Stimulated activated CD8-positive, alpha-beta memory T cell treated with anti-CD3 and anti-CD28 coated beads, Interleukin-15, amount 100 ng/mL, for 1 hour (primary cell): ENCODE data around the gene KCNQ1.

Experiments used
- DNase-seq: peaks from one replicate; pipeline ENCODE4 v3.0.0-alpha.2; 2020; ENCODE audit warnings: low read depth

The KCNQ1 gene

GRCh38 chr11:2411446-2412305 is 33.1 kb upstream of the KCNQ1 start:
- DNase-seq, result no peak

DNA sequence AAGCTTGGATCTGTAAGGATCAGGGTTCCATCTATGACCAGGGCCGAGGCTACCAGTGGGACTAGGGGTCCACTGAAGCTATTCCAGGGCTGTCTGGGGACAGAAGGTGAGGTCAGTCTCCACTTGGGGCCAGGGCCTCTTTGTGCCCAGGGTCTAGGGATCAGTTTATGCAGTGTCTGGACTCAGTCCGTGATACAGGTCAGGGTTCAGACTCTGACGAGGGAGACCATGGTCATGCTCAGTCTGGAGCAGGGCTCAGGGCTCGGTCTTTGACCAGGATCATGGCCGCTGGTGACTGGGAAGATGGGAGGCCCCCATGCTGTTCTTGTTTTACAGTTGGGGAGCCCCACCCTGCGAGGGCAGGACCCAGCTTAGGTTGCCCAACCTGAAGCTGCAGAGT is 32.5 kb upstream of the KCNQ1 start:
- DNase-seq, result no peak

DNA sequence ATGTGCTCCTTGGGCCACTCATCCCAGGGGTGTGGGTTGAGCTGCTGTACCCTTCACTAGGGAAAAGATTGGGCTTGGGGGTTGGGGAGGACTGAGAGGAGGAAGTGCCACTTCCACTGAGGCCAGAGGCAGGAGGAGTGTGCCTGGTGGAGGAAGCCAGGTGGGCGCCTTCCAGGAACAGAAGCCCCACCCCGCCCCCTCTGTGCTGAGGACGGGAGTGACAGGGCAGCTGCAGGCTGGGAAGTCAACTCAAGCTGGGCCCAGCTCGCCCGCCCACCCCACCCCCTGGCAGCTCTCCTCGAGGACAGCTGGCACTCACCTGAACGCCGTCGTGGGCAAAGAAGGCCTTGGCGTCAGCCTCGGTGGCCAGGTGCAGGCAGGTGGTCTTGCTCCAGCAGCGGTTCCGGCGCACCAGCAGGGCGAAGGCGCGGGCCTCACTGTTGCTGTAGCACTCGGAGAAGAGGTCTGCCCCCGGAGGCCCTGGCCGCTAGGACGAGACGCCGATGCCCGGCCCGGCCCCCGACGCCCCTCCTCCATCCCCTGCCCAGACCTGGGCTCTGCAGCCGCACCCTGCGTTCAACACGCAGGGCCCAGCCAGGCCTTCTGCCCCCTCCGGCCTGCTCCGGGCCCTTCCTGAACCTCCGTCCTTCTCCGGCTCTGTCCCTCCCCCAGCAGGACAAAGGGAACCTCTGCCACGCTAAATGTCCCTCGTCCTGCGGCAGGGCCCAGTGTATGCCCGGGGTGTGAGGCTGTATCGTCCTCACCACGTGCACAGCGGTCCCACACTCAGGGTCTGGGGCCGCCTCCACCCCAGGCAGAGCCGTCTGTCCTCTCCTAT is 30.8 kb upstream of the KCNQ1 start:
- DNase-seq, result no peak

DNA sequence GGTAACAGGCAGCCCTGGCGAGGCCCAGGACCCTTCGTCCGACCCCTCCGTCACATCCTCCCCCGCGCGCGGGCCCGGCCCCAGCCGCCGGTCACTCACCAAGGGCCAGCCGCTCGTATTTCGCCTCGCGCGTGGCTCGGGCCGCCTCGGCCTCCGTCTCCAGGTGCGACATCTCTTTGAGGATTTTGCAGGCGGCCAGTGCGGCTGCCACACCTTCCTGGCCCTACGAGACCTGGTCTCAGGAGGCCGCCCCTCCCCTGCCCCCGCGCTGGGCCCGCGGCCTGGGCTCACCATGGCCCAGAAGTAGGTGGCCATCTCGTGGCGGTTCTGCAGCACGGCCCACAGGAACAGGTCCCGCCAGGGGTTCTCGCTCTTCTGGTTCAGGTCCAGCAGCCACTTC is 30.2 kb upstream of the KCNQ1 start:
- DNase-seq, result no peak

- DNase-seq, result no peak
These were observed 29.6 kb upstream of the KCNQ1 start for GRCh38 chr11:2415171-2415570.

- no peak for DNase-seq
These were observed 29.0 kb upstream of the KCNQ1 start for GRCh38 chr11:2415601-2416380.

GRCh38 chr11:2416765-2417164 is 28.0 kb upstream of the KCNQ1 start:
- DNase-seq, result no peak

DNA sequence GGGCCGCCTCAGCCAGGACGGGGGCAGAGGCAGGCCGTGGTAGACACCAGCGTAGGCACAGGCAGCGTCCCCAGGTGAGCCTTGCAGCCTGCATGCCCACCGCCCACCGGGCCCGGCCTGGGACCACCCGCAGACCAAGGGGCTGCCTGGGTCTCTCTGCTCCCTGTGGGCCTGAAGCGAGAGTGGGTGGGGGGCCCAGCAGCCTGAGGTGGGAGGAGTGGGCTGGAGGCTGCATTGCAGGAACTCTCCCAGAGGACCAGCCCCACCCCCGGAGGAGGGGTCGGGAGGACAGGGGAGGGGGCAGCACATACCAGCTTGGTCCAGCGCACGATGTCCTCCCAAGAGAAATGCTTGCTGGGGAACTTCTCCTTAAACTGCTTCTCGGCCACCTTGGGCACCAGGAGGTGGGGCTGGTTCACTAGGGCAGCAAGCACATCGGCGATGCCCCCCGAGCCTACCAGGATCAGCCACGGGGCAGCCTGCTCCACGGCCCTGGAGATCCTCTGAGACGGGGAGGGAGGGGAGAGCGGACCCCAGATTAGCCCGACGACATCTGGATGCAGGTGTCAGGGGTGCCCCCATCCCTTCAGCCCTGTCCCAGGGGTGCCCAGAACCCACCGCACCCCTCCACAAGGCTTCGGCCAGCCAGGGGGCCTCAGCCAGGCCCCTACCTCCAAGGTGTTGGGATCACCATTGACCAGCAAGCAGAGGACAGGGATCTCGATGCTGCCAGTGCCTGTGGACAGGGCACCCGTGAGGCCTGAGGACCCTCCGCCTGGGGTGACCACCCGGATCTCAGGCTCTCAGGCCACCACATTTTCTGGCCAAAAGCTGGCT is 26.7 kb upstream of the KCNQ1 start:
- no peak for DNase-seq

- no peak for DNase-seq
These were observed 26.0 kb upstream of the KCNQ1 start for GRCh38 chr11:2418693-2419360.

DNA sequence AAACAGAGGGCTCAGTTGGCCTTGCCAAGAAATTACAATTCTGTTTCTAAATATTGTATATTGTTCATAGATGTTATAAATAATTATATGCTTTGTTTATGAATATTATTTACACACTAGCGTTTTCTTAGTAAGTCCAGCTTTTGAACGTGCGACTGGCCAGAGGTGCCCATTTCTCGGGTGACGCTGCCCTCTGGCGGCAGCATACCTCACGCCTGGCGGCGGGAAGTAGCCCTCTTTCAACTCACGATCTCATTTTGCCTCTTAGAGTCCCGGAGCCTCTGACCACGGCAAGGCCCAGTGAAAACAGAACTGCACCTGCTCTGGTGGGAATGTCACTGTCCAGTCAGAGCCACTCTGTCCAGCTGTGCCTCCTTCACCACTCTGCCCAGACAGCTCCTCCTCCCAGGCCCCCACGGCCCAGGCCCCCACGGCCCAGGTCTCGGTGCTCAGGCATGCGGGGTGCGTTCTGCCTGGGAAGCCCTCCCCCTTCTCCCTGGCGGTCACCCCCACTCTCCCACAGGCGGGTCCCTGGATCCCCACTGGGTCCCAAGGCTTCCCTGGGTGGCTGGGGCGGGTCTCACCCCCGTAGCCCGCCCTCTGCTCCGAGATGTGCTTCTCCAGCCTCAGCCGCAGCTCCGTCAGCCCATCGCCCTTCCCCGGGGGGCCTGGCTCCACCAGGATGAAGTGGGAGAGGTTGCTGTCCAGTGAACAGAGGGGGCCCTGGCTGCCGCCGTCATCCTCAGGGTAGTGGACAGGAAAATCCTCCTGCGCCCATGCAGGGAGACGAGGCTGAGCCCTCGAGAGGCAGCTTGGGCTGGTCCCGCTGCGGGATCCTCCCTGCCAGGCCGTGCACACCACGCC is 24.9 kb upstream of the KCNQ1 start:
- DNase-seq, result peak; percentile 30

DNA sequence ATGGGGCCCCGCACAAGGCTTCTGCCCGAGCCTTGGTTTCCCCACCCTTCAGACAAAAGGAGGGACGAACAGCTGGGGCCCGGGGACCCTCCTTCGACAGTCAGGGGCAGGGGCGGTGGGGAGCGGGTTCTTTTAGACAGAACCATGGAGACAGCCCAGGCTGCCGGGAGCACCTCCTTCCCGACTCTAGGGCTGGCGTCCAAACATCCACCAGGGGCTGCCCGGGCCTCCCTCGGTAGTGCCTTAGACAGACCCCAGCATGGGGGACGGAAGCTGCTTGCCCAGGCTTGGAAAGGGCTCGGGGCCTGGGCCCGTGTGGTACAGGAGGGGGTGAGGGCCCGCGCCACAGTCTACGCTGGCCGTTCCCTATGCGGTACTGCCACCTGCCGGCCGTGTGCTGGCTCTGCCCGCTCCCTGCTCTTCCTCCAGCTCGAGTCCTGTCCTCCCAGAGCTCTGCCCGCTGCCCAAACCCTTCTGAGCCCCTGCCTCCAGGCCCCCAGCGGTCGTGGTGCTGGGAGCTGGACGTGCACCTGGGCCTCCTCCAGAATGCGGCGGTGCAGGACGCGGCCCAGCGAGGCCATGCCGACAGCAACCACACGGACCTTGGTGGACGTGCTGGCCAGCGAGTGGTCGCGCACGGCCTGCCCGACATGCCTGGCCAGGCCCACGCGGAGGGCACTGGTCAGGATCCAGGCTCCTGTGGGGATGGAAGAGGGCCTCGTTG is 24.1 kb upstream of the KCNQ1 start:
- DNase-seq, result peak; percentile 41

GRCh38 chr11:2421226-2421994 is 23.4 kb upstream of the KCNQ1 start:
- DNase-seq, result no peak

DNA sequence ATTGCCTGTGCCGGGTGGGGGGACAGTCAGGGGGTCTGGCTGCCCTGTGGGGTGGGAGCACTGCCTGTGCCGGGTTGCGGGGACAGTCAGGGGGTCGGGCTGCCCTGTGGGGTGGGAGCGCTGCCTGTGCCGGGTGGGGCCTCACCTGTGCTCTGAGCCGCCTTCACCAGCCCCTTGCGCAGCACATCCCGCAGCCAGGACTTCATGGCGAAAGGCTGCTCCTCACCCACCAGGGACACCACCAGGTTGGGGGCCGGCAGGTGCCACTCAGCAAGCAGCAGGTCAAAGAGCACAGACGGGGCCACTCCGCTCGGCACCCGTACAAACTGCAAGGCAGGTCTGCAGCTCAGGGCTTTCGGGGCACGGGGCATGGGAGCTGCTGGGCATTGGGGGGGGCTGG is 22.8 kb upstream of the KCNQ1 start:
- DNase-seq, result no peak

- no peak for DNase-seq
These were observed 22.2 kb upstream of the KCNQ1 start for GRCh38 chr11:2422461-2423156.

GRCh38 chr11:2423157-2424025 is 21.4 kb upstream of the KCNQ1 start:
- DNase-seq, result no peak

GRCh38 chr11:2424811-2425495 is 19.9 kb upstream of the KCNQ1 start:
- no peak for DNase-seq
